Calu3 (cell line): ENCODE measurements around the gene PIK3AP1. TPM values are rescaled to one million over a fixed set of nuclear protein-coding genes. Genes with fewer than 3 reads are reported as not detected.

Source experiments
- BruUV-seq: library from RNA; stranded (reverse); fragments of 400-500 nt; replicated peaks from 2 replicates; lab custom pipeline; 2021; lab: Mats Ljungman, UMichigan
- CTCF ChIA-PET: fragments of 300-600 bp; sonication (Branson Sonifier 250); formaldehyde crosslinking; loops from one replicate; lab custom pipeline; 2022; ENCODE audit warnings: antibody characterized with exemption; lab: Charles Lee
- DNase-seq: peaks from one replicate; pipeline ENCODE4 v3.0.0; 2022
- H3K27ac Mint-ChIP-seq: one replicate; pipeline ENCODE4 v1.8.0; 2022; ENCODE audit warnings: mixed read lengths; ENCODE audit not compliant: unreplicated experiment
- H3K27me3 Mint-ChIP-seq: one replicate; pipeline ENCODE4 v1.8.0; 2022; ENCODE audit warnings: mixed read lengths; ENCODE audit not compliant: unreplicated experiment
- H3K36me3 Mint-ChIP-seq: one replicate; pipeline ENCODE4 v1.8.0; 2022; ENCODE audit warnings: mild to moderate bottlenecking, moderate library complexity, mixed read lengths; ENCODE audit not compliant: insufficient read depth, unreplicated experiment
- H3K4me1 Mint-ChIP-seq: one replicate; pipeline ENCODE4 v1.8.0; 2022; ENCODE audit warnings: mild to moderate bottlenecking, low read depth, mixed read lengths; ENCODE audit not compliant: unreplicated experiment
- H3K4me3 Mint-ChIP-seq: one replicate; pipeline ENCODE4 v1.8.0; 2022; ENCODE audit warnings: mild to moderate bottlenecking, low read depth, moderate library complexity, mixed read lengths; ENCODE audit not compliant: unreplicated experiment
- H3K9me3 Mint-ChIP-seq: one replicate; pipeline ENCODE4 v1.8.0; 2022; ENCODE audit warnings: low read depth, mixed read lengths; ENCODE audit not compliant: unreplicated experiment
- CTCF ChIP-seq: fragments of 200-600 bp; IDR thresholded peaks from one replicate; pipeline ENCODE4 v1.8.0; 2022; ENCODE audit warnings: antibody characterized with exemption; ENCODE audit not compliant: unreplicated experiment
- intact Hi-C: fragments of 100-400 bp; cut with micrococcal nuclease; formaldehyde crosslinking; loops from one replicate; pipeline ENCODE4 v1.10.0; 2022; ENCODE audit not compliant: unreplicated experiment
- total RNA-seq: library from RNA; stranded (reverse); gene quantifications from 2 replicates; pipeline ENCODE4 v1.2.3, GENCODE V29; 2022

Gene PIK3AP1
- total RNA-seq, 1 experiment from 2014 or later: 117 TPM

- BruUV-seq: no TSS peak
- CTCF ChIA-PET: no interaction called here
- no peak for DNase-seq
- no peak overlapping the region for H3K27ac Mint-ChIP-seq
- H3K9me3 Mint-ChIP-seq: no peaks in the 10 kb centered on the region
- no peak overlapping the region for H3K4me3 Mint-ChIP-seq
- no peak for TF ChIP-seq CTCF
- intact Hi-C loops: no loop called here
- H3K27me3 Mint-ChIP-seq: no peaks in the 10 kb centered on the region
- peaks cover 33% of the 10 kb centered on the region for H3K4me1 Mint-ChIP-seq
- peaks cover 42% of the 10 kb centered on the region for H3K36me3 Mint-ChIP-seq
Observed at GRCh38 chr10:96666741-96667140, 53.6 kb downstream of the PIK3AP1 start.

- H3K9me3 Mint-ChIP-seq: no peaks in the 10 kb centered on the region
- no peaks in the 10 kb centered on the region for H3K27me3 Mint-ChIP-seq
- TF ChIP-seq CTCF: no peak
- peaks cover 34% of the 10 kb centered on the region for H3K4me1 Mint-ChIP-seq
- intact Hi-C loops: no loop called here
- peak overlapping the region; percentile 42 for H3K27ac Mint-ChIP-seq
- H3K4me3 Mint-ChIP-seq: no peak overlapping the region
- peaks cover 44% of the 10 kb centered on the region for H3K36me3 Mint-ChIP-seq
- no peak for DNase-seq
- BruUV-seq: no TSS peak
- CTCF ChIA-PET: interaction anchor here (1.4 kb wide), 1 partner anchor 25 kb away, joined by 7 read pairs; no protein-coding TSS in a partner anchor
Observed at GRCh38 chr10:96665306-96665705, 55.0 kb downstream of the PIK3AP1 start.

GRCh38 chr10:96664563-96664962 is 55.8 kb downstream of the PIK3AP1 start:
- DNase-seq: peak; percentile 15
- no peak overlapping the region for H3K4me3 Mint-ChIP-seq
- H3K36me3 Mint-ChIP-seq: peaks cover 38% of the 10 kb centered on the region
- no TSS peak for BruUV-seq
- CTCF ChIA-PET: interaction anchor here (0.6 to 1.4 kb wide), 5 partner anchors 9 to 86 kb away, joined by 3 to 7 read pairs (median 6); no protein-coding TSS in a partner anchor
- H3K27me3 Mint-ChIP-seq: no peaks in the 10 kb centered on the region
- no peak overlapping the region for H3K27ac Mint-ChIP-seq
- H3K9me3 Mint-ChIP-seq: no peaks in the 10 kb centered on the region
- intact Hi-C loops: no loop called here
- no peak for TF ChIP-seq CTCF
- peaks cover 30% of the 10 kb centered on the region for H3K4me1 Mint-ChIP-seq

GRCh38 chr10:96663797-96664196 is 56.5 kb downstream of the PIK3AP1 start:
- Mint-ChIP-seq H3K27ac (no peak overlapping the region), H3K9me3 (no peaks in the 10 kb centered on the region), H3K36me3 (peaks cover 33% of the 10 kb centered on the region), H3K27me3 (no peaks in the 10 kb centered on the region), H3K4me3 (no peak overlapping the region), H3K4me1 (peaks cover 34% of the 10 kb centered on the region)
- CTCF ChIA-PET: interaction anchor here (1.1 kb wide), 1 partner anchor 10 kb away, joined by 4 read pairs; no protein-coding TSS in a partner anchor
- no TSS peak for BruUV-seq
- DNase-seq: no peak
- intact Hi-C loops: no loop called here
- TF ChIP-seq CTCF: no peak
